GM23248 (cell line): ENCODE data around the gene PROK1.

Source experiments
- EZH2 ChIP-seq: fragments of 200-600 bp; sonication (generic); IDR thresholded peaks from 2 replicates; pipeline ENCODE4 v1.6.1; 2018; ENCODE audit warnings: antibody characterized with exemption, mild to moderate bottlenecking; ENCODE audit not compliant: insufficient read depth, poor library complexity, severe bottlenecking
- EZH2phosphoT487 ChIP-seq: fragments of 200-600 bp; sonication (generic); IDR thresholded peaks from 2 replicates; pipeline ENCODE4 v1.6.1; 2018; ENCODE audit warnings: antibody characterized with exemption, moderate library complexity, mild to moderate bottlenecking, low read depth; ENCODE audit not compliant: insufficient read depth

DNA sequence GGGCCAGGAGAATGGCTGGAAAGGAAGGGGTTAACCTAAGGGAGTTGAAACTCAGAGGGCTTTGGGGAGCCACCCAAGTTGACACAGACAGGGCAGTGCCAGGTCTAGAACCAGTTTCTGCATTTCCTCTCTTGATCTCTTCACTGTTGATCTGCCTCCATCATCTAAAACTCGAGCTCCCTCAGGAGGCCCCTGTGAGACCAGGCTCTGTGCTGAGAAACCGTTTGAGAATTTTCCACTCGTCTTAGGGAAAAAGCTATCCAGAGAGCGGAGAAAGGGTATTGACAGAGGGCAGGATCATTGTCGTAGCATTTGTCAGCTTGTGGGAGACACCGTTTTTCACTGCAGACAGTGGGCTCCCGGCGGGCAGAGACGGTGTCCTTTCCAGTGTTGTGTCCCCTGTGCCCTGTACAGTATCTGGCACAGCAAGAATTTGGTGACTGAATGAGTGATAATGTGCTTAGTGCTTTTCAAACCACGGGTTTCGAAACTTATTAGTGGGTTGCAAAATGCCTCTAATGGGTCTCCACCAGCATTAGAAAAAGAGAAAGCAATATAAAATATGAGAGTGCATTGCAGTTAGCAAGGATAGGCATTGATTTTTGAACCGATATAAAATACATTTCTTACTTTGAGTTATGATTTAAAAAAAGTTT is 31.1 kb downstream of the PROK1 start:
- TF ChIP-seq EZH2 (no peak), EZH2phosphoT487 (no peak)
